A673 (cell line): ENCODE data around the gene TBKBP1. TPM values are rescaled to one million over a fixed set of nuclear protein-coding genes. Genes with fewer than 3 reads are reported as not detected.

Experiments used
- BruUV-seq: library from RNA; stranded (reverse); fragments of 400-500 nt; replicated peaks from 2 replicates; lab custom pipeline; 2021; lab: Mats Ljungman, UMichigan
- CTCF ChIA-PET: fragments of 300-600 bp; sonication (Branson Sonifier 250); formaldehyde crosslinking; loops from one replicate; lab custom pipeline; 2022; ENCODE audit warnings: antibody characterized with exemption; lab: Charles Lee
- POLR2A ChIA-PET: fragments of 300-600 bp; sonication (Branson Sonifier 250); formaldehyde crosslinking; loops from one replicate; lab custom pipeline; 2022; ENCODE audit warnings: antibody characterized with exemption; ENCODE audit not compliant: low non-redundant PET; lab: Charles Lee
- DNase-seq: peaks from one replicate; pipeline ENCODE4 v3.0.0-alpha.2; 2015; ENCODE audit warnings: low spot score
- H3K27ac ChIP-seq: fragments of 200-600 bp; sonication (generic); 2 replicates; pipeline ENCODE4 v1.5.1; 2016; ENCODE audit warnings: mixed run types, low read depth, mild to moderate bottlenecking, mixed read lengths, antibody characterized with exemption, low read length; ENCODE audit not compliant: poor library complexity, severe bottlenecking
- H3K27me3 ChIP-seq: fragments of 200-600 bp; sonication (generic); replicated peaks from 2 replicates; pipeline ENCODE4 v1.6.1; 2017; ENCODE audit warnings: mixed run types, low read depth, mild to moderate bottlenecking, mixed read lengths, antibody characterized with exemption, low read length; ENCODE audit not compliant: insufficient read depth, poor library complexity
- H3K36me3 ChIP-seq: fragments of 200-600 bp; sonication (generic); 2 replicates; pipeline ENCODE4 v1.6.1; 2016; ENCODE audit warnings: mixed run types, mild to moderate bottlenecking, mixed read lengths, antibody characterized with exemption, low read length; ENCODE audit not compliant: insufficient read depth, poor library complexity, severe bottlenecking
- H3K4me1 ChIP-seq: fragments of 200-600 bp; sonication (generic); 2 replicates; pipeline ENCODE4 v1.6.1; 2017; ENCODE audit warnings: mixed run types, mild to moderate bottlenecking, mixed read lengths, antibody characterized with exemption, low read length; ENCODE audit not compliant: insufficient read depth, poor library complexity, severe bottlenecking
- H3K4me3 ChIP-seq: fragments of 200-600 bp; sonication (generic); 2 replicates; pipeline ENCODE4 v1.5.1; 2016; ENCODE audit warnings: low read depth, mixed run types, mild to moderate bottlenecking, mixed read lengths, low read length; ENCODE audit not compliant: poor library complexity, severe bottlenecking
- H3K9me3 ChIP-seq: fragments of 200-600 bp; sonication (generic); 2 replicates; pipeline ENCODE4 v1.6.1; 2016; ENCODE audit warnings: mixed run types, low read depth, mild to moderate bottlenecking, mixed read lengths, antibody characterized with exemption, low read length; ENCODE audit not compliant: poor library complexity, severe bottlenecking
- EZH2 ChIP-seq: fragments of 200-600 bp; sonication (generic); IDR thresholded peaks from 2 replicates; pipeline ENCODE4 v1.6.1; 2017; ENCODE audit warnings: borderline replicate concordance, low read depth, mild to moderate bottlenecking, mixed read lengths, antibody characterized with exemption, low read length; ENCODE audit not compliant: poor library complexity, severe bottlenecking
- intact Hi-C: fragments of 100-400 bp; cut with micrococcal nuclease; formaldehyde crosslinking; loops from one replicate; pipeline ENCODE4 v1.10.0; 2022; ENCODE audit not compliant: unreplicated experiment
- total RNA-seq: library from RNA; stranded (reverse); gene quantifications from 2 replicates; pipeline ENCODE4 v1.2.3, GENCODE V29; 2021
- TF ChIP-seq, protein P1 (sequence below): fragments of 300-800, 200-600 bp; sonication (generic); conservative IDR thresholded peaks from 2 replicates; pipeline ENCODE4 v1.5.1; 2017; ENCODE audit warnings: low read depth, mild to moderate bottlenecking, antibody characterized with exemption, low read length, moderate library complexity, mixed read lengths

TBKBP1 gene
- total RNA-seq, 1 experiment from 2014 or later = 21.1 TPM

DNA sequence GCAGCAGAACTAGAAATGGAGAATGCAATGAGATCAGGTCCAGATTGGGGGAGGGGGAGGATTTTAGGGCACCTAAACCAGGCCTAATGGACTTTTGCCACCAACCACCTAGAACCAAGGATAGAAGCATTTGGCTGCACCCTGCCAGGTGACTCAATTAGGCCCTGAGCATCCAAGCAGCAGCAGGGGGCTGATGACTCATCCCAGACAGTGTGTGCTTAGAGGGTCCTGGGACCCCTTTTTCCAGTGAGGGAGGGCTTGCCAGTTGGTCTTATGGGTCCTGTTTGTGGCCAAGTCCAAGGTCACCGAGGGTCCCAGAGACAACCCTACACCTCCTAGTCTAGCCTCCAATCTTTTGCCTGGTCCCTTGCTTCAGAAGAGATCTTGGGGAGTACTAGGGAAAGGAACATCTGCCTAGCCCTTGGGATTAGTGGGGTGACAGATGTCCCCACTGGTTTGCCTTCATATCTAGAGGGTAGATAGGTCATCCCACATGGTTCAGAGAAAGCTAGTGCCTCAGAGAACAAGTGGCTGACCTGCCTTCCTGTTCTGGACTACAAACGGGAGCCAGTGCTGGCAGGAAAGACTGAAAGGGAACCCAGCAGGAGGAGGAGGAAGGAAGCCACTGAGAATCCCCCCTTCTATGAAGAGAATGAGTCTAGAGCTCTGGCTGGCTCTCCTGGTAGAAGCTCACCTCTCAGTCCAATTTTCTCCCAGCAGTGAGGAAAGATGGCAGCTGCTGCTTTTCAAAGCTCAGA, 1.6 kb upstream of the TBKBP1 start:
- intact Hi-C loops = no loop called here
- peaks cover 6% of the 10 kb centered on the region for H3K4me1 ChIP-seq
- H3K4me3 ChIP-seq = no peak overlapping the region
- no TSS peak for BruUV-seq
- CTCF ChIA-PET = no interaction called here
- TF ChIP-seq, protein P1, sequence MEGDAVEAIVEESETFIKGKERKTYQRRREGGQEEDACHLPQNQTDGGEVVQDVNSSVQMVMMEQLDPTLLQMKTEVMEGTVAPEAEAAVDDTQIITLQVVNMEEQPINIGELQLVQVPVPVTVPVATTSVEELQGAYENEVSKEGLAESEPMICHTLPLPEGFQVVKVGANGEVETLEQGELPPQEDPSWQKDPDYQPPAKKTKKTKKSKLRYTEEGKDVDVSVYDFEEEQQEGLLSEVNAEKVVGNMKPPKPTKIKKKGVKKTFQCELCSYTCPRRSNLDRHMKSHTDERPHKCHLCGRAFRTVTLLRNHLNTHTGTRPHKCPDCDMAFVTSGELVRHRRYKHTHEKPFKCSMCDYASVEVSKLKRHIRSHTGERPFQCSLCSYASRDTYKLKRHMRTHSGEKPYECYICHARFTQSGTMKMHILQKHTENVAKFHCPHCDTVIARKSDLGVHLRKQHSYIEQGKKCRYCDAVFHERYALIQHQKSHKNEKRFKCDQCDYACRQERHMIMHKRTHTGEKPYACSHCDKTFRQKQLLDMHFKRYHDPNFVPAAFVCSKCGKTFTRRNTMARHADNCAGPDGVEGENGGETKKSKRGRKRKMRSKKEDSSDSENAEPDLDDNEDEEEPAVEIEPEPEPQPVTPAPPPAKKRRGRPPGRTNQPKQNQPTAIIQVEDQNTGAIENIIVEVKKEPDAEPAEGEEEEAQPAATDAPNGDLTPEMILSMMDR = no peak
- no peak for TF ChIP-seq EZH2
- H3K27me3 ChIP-seq = no peaks in the 10 kb centered on the region
- H3K9me3 ChIP-seq = no peaks in the 10 kb centered on the region
- no peak for DNase-seq
- no peak overlapping the region for H3K27ac ChIP-seq
- no peaks in the 10 kb centered on the region for H3K36me3 ChIP-seq
- POLR2A ChIA-PET = no interaction called here

DNA sequence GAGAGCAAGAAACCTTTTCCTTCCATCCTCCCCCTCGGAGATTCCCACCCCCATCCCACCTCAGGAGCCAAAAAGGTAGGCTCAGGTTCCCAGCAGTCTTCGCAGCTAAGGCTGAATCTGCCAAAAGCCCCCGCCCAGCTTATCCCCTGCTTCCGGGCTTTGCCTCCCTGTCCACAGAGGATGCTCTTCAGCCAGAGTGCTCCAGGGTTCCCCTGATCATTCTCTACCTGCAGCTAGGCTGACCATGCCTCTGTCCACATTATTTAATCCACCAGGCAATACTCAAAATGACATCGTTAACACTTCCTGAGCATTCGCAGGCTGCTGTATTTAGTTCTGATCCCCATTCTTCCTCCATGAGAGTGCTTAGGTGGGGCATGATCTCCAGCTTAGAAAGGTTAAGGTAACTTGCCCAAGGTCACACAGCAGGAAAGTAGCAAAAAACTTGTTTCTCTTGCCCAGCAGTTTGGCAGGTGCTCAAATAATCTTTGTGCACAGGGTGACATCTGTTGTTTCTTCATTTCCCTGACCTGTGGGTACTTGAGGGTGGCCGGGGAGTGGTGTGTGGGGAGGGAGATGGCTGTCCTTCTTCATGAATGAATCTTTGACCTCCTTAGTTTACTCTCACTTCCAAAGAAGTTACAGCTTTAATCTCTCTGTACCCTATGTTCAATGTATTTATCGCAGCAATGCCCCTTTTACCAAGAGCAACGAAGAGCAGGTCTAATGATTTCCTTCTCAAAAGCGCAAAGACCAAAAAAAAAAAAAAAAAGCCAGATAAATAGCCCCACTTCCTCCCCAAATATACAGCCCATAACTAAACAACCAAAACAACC, 848 bp upstream of the TBKBP1 start:
- TF ChIP-seq, protein P1 = no peak
- no peak for TF ChIP-seq EZH2
- Histone ChIP-seq H3K4me1 (peaks cover 6% of the 10 kb centered on the region), H3K27ac (peak overlapping the region; percentile 47), H3K9me3 (no peaks in the 10 kb centered on the region), H3K36me3 (no peaks in the 10 kb centered on the region), H3K4me3 (peak overlapping the region; percentile 60), H3K27me3 (no peaks in the 10 kb centered on the region)
- BruUV-seq = TSS peak; percentile 94
- no peak for DNase-seq
- CTCF ChIA-PET = interaction anchor here (0.6 kb wide), 1 partner anchor 80 kb away, joined by 12 read pairs; no protein-coding TSS in a partner anchor
- intact Hi-C loops = no loop called here
- POLR2A ChIA-PET = no interaction called here

DNA sequence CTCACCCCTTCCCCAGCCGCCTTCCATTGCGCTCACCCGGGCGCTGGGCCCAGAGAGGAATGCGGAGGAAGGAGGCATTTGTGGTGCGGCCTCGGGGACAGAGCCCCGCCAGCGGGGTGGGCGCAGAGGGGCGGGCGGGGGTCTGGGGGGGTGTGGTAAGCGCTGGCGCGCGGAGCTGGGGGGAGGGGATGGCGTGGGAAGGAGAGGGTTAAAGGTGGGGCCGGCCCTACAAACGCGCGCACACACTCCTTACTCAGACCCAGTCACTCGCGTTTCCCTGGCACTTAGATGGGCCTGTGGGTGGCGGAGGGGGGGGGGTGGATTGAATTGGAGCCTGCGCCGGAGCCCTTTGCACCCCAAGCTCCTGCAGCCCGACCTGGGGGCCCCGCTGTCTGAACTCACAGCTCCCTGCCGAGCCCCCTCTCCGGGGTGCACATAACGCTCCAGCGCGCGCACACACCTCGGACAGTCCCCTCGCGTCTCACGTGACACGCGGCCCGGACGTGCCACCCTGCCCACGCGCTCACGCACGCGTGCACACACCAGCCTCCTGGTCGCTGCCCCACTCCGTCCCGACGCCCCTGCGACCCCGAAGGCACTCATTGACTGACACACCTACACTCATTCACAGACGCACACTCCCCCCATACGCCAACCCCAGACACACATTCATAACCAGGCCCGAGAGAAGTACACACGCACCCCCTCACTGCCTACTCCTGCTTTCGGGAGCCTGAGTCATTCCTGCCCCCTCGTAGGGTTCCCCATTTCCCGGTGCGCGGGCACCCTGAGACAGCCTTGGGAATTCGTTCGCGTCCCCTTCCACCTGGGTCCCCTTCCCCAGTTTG, 844 bp downstream of the TBKBP1 start:
- H3K27ac ChIP-seq = peak overlapping the region; percentile 63
- ChIA-PET POLR2A (interaction anchor here (0.6 kb wide), 1 partner anchor 45 kb away, joined by 20 read pairs; the partner anchor contains the start of gene KPNB1), CTCF (no interaction called here)
- peaks cover 4% of the 10 kb centered on the region for H3K36me3 ChIP-seq
- H3K4me1 ChIP-seq = peaks cover 6% of the 10 kb centered on the region
- H3K9me3 ChIP-seq = no peaks in the 10 kb centered on the region
- TF ChIP-seq, protein P1 = no peak
- TF ChIP-seq EZH2 = no peak
- peak; percentile 51 for DNase-seq
- intact Hi-C loops = no loop called here
- H3K4me3 ChIP-seq = peak overlapping the region; percentile 60
- H3K27me3 ChIP-seq = no peaks in the 10 kb centered on the region
- BruUV-seq = no TSS peak
